Measurements from ENCODE around the gene ALAD. TPM values are rescaled to one million over a fixed set of nuclear protein-coding genes. Genes with fewer than 3 reads are reported as not detected.

Gene ALAD
- total and polyA plus RNA-seq, 2 of the 13 experiments (the other 11 are each of a cell fraction or from before 2014, with no cell fraction given): 21.8 to 30.1 TPM

GRCh38 chr9:113368982-113369854 lies 31.9 kb downstream of the ALAD start:
- no peak for TF ChIP-seq ZNF337 (CRISPR knock-in tag; IDR thresholded peaks at IDR 0.05; ENCODE audit: borderline replicate concordance, low read depth)
- TF ChIP-seq SPEN (CRISPR knock-in tag; IDR thresholded peaks at IDR 0.05; ENCODE audit: low read depth): 0 out of 2 replicates have a peak, but pooled peaks have one; percentile 21
- TF ChIP-seq ZBTB26 (CRISPR knock-in tag; IDR thresholded peaks at IDR 0.05; ENCODE audit: borderline replicate concordance): 0 out of 2 replicates have a peak, but pooled peaks have one; percentile 51
- 0 out of 2 replicates have a peak, but pooled peaks have one; percentile 36 for TF ChIP-seq BORCS8-MEF2B (CRISPR knock-in tag; IDR thresholded peaks at IDR 0.05)
- TF ChIP-seq ZFX (CRISPR knock-in tag; IDR thresholded peaks at IDR 0.05; ENCODE audit: low read depth): 0 out of 2 replicates have a peak, but pooled peaks have one; percentile 32
- Histone ChIP-seq H3K4me1 (ENCODE audit: insufficient read depth, low read length) (peaks cover 76% of the 10 kb centered on the region), H3K4me2 (ENCODE audit: low read depth, low read length) (peak overlapping the region; percentile 68), H3K79me2 (ENCODE audit: insufficient read depth, low read length) (no peaks in the 10 kb centered on the region), H3K36me3 (replicated peaks in 1 of 2; ENCODE audit: control insufficient read depth in 1 of 2, insufficient read depth in 2 of 2, low read length in 2 of 2) (peaks cover 0 to under 1% of the 10 kb centered on the region in 2 experiments; a peak in 1 of 5 replicates), H3K9ac (ENCODE audit: insufficient read depth, low read depth, low read length) (no peak overlapping the region), H3K27me3 (ENCODE audit: control insufficient read depth in 1 of 2, insufficient read depth in 2 of 2, low read length in 2 of 2) (no peaks in the 10 kb centered on the region), H4K20me1 (ENCODE audit: insufficient read depth, low read length) (peaks cover 9% of the 10 kb centered on the region), H2AFZ (ENCODE audit: low read length) (no peak overlapping the region), H3K27ac (ENCODE audit: extremely low read length, insufficient read depth, low read length) (no peak overlapping the region), H3K4me3 (replicated peaks in 1 of 3; ENCODE audit: insufficient read depth in 1 of 3, low read depth in 2 of 3, low read length in 3 of 3) (peak overlapping the region in 2 of 3 experiments; percentile 24 to 43; a peak in 2 of 6 replicates), H3K9me3 (ENCODE audit: low read length) (no peaks in the 10 kb centered on the region)
- ChIA-PET POLR2A (interaction anchor here (0.8 to 2.2 kb wide), 4 partner anchors 18 to 94 kb away, joined by 3 to 6 read pairs (median 4); partner anchors contain the start of genes C9orf43, CDC26 and POLE3), CTCF (ENCODE audit: low intra/inter-chr PET ratio, low total read pairs) (no interaction called here)
- FAIRE-seq: no peak
- peak; percentile 19; the same call in 2 of the 3 replicates for ATAC-seq
- no peak for DNase-seq (ENCODE audit: low spot score)
- 32% methylated on average over 12 of the region's 13 CpGs for WGBS (ENCODE audit: low lambda C conversion rate)
- in situ Hi-C loops (cut with HindIII; ENCODE audit: extremely low pct_ligation_motif_present, low pct_unique_long_range_greater_than_20kb): no loop called here
- intact Hi-C loops (cut with micrococcal nuclease; ENCODE audit: unreplicated experiment): no loop called here
- no TSS peak for BruUV-seq (replicated peaks)

Measured in HepG2 (cell line).